GM18499 (cell line): ENCODE measurements around the gene FOXC1.

Source experiments
- ATAC-seq: cut with Tn5 transposase; IDR thresholded peaks from one replicate; pipeline ENCODE4 v1.9.1; 2021; ENCODE audit warnings: moderate number of reproducible peaks; ENCODE audit not compliant: insufficient read depth, unreplicated experiment

FOXC1 gene

DNA sequence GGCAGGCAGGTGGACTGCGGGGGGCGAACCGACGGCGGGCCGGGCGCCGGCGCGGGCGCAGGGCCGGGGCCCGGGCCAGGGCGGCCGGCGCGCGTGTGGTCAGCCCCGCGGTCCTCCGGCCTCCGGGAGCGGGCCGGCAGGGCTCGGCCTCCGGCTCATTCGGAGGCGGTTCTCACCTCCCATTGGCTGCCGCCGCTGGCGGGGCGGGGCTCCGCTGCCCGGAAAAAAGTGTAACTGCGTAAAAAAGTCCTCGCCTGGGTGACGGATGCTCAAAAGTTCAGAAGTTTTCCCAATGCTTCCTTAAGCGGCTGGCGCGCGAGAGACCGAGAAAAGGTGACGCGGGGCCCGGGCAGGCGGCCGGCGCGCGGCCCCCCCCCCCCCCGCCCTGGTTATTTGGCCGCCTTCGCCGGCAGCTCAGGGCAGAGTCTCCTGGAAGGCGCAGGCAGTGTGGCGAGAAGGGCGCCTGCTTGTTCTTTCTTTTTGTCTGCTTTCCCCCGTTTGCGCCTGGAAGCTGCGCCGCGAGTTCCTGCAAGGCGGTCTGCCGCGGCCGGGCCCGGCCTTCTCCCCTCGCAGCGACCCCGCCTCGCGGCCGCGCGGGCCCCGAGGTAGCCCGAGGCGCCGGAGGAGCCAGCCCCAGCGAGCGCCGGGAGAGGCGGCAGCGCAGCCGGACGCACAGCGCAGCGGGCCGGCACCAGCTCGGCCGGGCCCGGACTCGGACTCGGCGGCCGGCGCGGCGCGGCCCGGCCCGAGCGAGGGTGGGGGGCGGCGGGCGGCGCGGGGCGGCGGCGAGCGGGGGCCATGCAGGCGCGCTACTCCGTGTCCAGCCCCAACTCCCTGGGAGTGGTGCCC lies at the start of gene FOXC1:
TSS of gene FOXC1 (plus strand) at position 268 of the 849 bp plus-strand sequence. CDS start at position 799, 531 bp downstream.
- no peak for ATAC-seq

DNA sequence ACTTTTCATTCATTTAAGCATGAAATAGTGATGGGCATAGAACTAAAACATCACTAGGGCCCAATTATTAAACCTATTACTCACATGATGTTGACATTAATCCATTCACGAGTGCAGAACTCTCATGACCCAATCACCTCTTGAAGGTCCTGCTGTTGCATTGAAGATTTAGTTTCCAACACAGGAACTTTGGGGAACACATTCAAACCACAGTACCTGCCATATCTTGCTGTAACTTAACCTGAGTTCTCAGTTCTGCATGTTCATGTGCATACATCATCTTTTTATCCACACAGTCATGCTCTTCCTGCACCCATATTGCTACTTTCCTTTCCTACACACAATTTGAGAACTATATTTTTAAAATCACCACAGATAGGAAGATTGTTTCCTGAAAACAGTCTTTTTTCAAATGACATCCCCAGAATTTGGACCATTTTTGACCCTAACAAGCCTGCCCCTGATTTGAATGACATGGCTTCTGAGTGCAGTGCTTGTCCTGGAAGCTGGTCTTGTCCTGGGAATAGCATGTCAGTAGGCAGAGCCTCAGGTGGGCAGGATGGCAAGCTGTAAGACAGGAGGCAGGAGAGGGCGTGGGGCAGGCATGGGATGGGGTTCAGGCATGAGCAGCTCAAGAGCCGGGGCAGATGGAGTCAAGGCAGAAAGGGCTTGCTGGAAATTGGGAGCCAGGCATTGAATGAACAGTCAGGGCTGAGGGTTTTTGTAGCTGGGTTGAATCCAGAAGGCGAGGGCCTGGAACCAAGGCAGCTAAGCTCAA lies 49.2 kb upstream of the FOXC1 start:
- ATAC-seq = no peak

GRCh38 chr6:1561355-1561754 lies 48.4 kb upstream of the FOXC1 start:
- no peak for ATAC-seq

- ATAC-seq = no peak
Observed at GRCh38 chr6:1562171-1562955, 47.4 kb upstream of the FOXC1 start.

GRCh38 chr6:1569377-1569776 lies 40.3 kb upstream of the FOXC1 start:
- no peak for ATAC-seq

GRCh38 chr6:1570848-1571247 lies 38.9 kb upstream of the FOXC1 start:
- ATAC-seq = no peak

- ATAC-seq = no peak
Observed at GRCh38 chr6:1572892-1573291, 36.8 kb upstream of the FOXC1 start.

DNA sequence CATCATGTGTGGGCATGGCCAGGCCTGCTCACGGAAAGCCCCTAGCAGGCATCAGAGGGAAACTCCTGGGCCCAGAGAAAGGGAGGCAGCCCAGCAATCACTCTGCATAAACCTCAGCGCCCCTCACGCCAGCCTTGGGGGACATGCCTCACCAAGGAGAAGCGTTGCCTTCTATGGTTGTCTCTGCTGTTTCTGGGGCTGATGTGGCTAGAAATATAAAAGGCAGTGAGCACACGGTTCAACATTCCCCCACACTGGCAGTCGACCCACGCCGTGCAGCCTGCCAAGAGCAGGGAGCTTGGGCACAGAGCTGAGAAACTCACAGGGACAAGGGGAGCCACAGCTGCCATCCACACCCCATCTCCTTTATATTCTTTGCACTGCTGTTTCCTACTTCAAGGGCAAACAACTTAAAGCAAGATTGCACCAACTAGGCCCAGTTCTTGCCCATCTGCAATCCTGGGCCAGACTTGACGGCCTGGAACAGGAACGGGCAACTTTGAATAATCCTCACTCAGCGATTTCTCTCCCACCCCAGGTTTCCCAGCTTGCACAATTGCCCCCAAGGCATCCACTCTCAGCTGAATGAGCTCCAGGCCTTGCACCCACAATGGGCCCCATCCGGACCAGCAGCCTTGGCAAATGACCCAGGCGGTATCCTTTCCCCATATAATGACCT lies 35.5 kb upstream of the FOXC1 start:
- ATAC-seq = no peak

- ATAC-seq = no peak
Observed at GRCh38 chr6:1574890-1575209, 34.9 kb upstream of the FOXC1 start.

DNA sequence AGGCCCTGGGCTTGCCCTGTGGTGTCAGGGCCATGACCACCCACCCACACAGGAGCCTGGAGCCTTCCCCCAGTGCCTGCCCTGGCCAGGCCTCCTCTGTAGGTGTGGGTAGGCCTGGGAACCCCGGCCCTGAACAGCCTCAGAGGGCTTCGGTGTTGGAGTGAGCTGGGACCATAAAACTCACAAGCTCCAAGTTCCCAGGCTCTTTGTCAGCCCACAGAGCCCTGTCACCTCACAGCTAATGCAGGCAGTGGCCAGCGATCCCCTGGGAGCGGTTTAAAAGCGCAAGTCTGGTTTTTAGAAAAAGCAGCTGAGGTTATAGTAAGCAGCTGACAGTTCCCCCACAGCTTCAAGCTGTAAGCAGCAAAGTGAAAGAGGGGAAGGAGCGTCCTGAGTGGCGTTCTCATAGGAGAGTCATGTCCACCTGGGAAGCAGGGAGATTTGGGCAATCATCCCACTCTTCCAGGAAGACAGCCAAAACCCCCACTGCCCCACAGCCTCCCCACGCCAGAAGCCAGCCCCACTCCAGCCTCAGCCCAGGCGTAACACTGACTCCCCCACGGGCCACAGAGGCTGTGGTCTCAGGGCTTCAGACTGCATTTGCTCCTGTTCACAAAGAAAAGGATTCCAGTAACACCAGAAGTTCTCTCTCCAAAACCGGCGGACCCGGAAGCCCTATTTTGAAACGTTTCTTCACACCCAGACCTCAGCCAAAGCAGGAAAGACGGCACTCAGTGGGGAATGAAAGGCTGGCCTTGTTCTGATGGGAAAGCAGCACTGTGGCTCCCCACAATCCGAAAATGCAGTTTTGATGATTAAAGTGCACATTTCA lies 34.3 kb upstream of the FOXC1 start:
- no peak for ATAC-seq

GRCh38 chr6:1576166-1576565 lies 33.5 kb upstream of the FOXC1 start:
- no peak for ATAC-seq

- ATAC-seq = no peak
Observed at GRCh38 chr6:1576711-1577110, 33.0 kb upstream of the FOXC1 start.

DNA sequence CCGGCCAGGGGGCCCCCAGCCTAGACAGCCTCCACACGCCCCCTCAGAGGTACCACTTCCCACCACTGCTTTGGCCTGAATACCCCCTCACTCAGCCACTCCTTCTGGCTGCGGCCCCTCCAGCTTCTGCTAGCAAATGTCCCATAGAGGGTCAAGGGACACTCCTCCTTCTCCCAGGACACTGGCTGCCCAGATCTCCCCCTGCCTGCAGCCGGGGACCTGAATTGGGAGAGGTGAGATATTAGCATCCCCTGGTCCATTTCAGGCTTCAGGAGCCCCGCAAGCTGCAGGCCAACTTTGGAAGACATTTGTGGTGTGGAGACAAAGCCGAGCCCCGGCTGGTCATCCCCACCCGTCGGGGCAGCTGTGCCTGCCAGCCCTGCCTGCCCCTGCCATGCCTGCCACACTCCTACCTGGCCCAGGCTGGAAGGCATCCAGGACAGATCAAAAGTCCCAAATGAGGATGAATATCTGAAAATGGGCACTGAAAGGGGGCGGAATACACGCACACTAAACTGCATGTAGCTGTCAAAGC lies 32.5 kb upstream of the FOXC1 start:
- ATAC-seq = no peak

DNA sequence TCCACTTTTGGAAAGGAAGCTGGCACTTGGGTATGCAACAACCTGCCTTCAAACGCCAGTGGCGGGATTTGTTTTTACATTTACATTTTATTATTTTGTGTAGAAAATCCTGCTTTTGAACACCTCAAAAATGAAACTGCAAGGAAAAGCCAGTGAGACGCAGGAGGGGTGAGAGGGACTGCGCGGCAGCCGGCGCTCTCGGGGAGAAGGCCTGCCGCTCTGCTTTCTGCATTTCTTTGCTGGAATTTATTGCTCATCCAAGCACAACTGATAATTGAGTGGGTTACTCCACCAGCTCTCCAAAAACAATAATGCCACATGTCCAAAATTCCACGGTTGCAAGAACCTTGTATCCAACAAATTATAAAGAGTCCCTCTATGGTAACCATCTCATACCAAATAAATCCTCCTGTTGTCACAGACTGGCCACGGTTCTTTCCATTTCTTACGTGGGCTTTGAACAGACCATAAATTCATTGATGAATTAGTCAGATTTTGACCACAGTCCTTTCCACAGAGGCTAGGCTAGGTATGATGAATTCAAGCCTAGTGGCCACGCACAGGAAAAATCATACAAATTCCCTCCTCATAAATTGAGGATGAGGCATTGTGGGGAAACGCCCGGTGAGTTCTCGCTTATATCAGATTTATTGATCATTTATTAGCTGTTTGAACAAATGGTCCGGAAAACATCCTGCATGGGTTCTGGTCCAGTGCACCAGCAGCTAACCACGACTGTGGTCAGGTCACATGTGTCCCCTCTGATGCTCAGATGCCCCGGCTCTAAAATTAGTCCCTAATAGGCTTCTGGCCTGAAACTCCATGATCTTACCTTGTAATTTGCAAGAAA lies 31.6 kb upstream of the FOXC1 start:
- no peak for ATAC-seq

GRCh38 chr6:1579096-1579495 lies 30.6 kb upstream of the FOXC1 start:
- ATAC-seq = no peak

- ATAC-seq = no peak
Observed at GRCh38 chr6:1580109-1580508, 29.6 kb upstream of the FOXC1 start.

DNA sequence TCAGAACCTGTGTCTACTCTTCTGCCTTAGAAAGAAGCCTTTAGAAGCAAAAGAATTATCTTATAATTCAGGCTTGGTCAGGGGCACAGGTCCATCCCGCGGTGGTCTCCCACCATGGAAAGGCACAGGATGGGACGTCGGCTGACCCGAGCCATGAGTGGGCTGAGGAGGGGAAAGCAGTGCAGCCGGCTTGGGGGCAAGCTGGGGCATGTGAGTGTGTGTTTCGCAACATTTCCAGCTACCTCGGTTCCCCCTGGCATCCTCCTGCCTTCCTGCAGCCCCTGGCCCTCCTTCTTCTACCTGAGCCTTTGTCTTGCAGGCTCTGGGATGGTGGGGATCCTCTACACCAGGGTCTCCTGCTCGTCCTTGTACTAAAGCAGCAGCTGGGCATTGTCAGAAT lies 29.1 kb upstream of the FOXC1 start:
- ATAC-seq = no peak
